DMS53 (cell line): ENCODE measurements around the gene DPP4.
"Not testable (repeated sequence)": the region's sequence is repeated elsewhere in the genome, so short reads cannot be mapped to it uniquely, and the experiment has no call there.

Experiments used
- DNase-seq: peaks from one replicate; lab custom pipeline; 2025; lab: John Stamatoyannopoulos, UW

The DPP4 gene

DNA sequence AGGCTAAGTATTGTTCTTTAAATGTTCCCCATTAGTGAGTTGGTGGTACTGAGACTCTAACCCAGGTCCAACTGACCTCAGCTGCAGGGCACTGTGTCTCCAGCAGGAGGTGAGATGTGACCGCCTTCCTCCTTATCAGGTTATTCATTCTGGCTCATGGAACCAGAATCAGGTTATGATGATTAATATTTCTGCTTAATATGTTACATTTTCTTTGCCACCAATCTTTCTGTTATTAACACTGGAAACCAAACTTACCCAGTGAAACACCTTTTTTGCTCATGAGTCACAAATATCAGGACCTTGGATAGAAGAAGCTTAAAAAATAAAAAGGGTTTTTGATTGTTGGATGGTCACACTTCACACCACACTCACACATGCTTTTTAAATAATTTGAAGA lies 85.4 kb downstream of the DPP4 start:
- DNase-seq = peak; percentile 26

- DNase-seq = no peak
Measured at GRCh38 chr2:161987311-161987710, 86.7 kb downstream of the DPP4 start.

- DNase-seq = no peak
Measured at GRCh38 chr2:161983866-161984265, 90.1 kb downstream of the DPP4 start.

DNA sequence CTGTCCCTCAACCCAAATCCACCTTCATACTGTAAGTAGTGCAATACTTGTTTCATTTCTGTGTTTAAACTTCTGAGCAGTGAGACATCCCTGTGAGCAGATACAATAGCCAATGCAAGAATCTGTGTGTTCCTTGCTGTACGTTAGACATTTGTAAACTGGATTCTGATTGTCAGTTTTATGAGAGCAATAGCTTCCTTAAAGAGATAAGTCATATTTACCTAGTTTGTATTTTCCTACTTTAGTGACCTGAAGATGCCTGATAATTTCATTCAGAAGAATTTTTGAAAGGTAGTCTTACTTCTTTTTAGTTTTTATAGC lies 90.7 kb downstream of the DPP4 start:
- no peak for DNase-seq

DNA sequence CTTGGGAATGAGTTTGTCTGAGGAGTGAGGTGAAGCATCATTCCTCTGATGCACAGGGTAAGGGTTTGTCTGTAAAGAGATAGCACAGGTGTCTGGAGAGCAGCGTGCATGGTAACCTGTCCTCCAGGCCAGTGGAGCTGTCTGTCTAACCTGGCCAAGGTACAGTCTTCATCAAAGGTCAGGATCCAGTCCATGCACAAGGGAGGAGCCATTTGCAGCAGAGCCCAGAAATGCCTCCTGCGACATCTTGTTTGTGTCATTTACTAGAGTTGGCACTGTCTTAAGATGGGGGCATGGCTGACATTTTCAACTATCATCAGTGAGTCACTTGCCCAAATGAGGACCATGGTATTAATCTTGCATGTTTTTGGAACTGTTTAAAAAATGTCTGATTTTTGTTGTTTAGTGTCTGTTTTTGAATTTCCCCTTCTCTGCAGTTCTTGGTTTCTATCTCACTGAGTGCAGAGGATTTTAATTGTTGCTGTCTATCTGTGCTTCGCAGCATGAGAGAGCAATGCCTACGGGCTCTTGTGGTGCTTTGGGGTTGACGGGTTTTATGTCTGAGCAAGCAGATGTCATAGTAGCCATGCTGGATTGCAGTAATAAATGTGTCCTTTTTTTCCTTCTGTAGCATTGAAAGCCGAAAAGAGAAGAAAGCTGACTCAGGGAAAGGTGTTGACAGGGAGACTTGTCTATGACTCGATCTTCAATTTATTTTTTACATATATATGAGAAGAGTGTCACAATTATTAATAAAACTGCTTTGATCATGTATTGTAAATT lies 91.3 kb downstream of the DPP4 start:
- no peak for DNase-seq

DNA sequence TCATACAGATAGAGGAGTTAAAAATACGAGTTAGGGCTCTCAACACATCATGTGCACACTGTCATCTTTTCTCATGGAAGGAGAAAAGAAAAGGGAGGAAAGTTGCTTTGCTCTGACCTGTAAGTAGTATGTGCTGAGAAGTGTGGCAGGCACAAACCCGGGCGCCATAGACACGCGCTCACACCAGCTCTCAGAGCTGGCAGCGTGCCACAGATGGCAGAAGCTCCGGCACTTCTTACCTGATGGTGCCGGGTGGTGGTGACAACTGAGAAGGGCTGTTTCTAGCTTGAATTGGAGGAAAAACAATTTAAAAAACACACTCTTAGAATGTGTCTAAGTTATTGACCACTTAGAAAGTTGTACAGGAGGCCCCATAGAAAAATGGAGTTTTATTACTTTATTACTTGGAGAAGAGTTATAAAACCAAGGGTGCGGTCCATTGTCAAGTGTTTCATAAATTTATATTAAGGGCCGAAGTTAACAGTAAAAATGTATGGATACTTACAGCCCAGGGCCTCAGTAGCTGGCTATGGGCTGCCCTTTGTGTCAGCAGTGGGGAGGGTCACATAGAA lies 92.2 kb downstream of the DPP4 start:
- no peak for DNase-seq

DNA sequence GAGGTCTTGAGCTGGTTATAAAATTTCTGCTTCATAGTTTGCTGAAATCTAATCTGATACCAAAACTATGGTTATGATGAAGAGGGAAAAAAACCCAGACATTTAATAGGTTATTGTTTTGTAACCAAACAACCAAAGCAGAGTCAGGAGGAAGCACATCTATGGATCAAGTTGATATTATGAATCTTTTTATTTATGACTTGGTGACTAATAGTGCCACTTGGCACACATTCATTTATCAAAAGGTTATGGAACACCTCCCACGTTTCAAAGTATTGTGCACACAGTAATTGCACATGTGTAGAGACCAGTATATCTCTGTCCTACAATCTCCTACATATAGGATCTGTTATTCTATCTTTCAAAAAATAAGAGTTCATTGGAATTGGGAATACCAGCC lies 93.0 kb downstream of the DPP4 start:
- no peak for DNase-seq

- no peak for DNase-seq
Measured at GRCh38 chr2:161979490-161979889, 94.5 kb downstream of the DPP4 start.

- not testable (repeated sequence) for DNase-seq
Measured at GRCh38 chr2:161977926-161978325, 96.1 kb downstream of the DPP4 start.

GRCh38 chr2:161976917-161977316 lies 97.1 kb downstream of the DPP4 start:
- no peak for DNase-seq

- DNase-seq = no peak
Measured at GRCh38 chr2:161976295-161976694, 97.7 kb downstream of the DPP4 start.

GRCh38 chr2:161975813-161976160 lies 98.2 kb downstream of the DPP4 start:
- no peak for DNase-seq

DNA sequence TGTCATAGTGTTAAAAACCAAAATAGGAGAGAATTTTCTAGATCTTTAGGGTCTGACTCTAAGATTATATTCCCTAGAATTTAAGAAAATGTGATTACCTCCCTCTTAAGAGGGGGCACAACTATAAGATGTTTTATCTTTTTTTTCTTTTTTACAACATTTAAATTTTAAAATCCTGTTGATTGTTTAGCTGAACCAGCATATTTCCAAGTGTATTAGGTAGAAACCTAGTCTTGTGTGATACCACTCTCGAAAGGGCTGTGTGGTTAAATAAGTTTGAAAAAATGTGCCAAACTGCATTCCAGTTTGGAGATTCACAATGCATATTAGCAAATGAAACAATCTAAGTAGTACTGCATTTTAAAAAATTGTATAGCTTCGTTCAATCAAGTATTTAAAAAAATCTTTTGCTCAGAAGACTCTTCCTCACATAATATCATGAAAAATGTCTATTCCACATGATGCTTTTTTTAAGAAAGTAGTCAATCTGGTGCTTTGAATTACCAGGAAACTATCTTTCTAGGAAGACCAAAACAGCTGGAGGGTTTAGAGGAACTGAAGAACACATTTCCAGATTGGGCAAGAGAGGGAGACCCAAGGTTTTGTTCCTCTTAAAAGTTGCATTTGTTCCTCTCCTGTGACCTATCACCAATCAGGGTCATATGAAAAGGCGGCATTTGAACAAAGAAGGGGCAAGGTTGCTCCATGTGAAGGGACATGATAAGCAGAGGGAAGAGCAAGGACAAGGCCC lies 98.8 kb downstream of the DPP4 start:
- no peak for DNase-seq

- DNase-seq = no peak
Measured at GRCh38 chr2:161974461-161974860, 99.6 kb downstream of the DPP4 start.

DNA sequence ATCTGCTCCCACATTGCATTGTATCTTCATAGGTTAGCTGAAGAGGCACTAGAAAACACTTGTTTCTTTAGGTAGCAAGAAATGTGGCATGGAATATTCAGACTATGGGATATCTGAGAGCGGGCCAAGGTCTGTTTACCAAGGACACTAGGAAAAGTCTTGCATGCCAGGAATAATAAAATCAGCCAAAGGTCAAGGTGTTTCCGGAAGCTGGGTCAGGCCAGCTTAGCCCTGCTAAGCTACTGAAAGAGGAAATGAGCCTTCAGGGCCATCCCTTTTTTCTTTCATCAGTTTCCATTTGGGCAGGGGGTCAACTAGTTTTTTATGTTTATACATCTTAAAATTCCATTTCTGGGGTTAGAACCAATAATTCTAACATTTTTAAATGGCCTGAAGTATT lies 101.1 kb downstream of the DPP4 start:
- DNase-seq = no peak

DNA sequence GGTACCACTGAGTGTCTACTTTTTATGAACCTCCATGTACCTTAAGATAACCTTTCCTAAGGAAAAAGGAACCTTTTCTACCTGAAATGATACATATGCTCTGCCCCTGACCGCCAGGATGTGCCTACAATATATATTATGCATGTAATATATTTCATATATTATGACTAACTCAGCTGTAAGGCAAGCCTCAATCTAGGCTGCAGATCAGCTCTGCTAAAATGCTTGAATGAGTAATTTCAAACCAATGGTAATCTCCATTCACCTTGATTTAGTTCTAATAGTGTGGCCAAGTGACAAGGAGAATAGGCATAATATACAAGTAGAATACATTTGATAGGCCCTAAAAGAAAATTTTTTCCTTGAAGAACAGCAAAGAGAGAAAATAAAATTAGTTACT lies 101.8 kb downstream of the DPP4 start:
- no peak for DNase-seq

- no peak for DNase-seq
Measured at GRCh38 chr2:161971551-161971950, 102.5 kb downstream of the DPP4 start.

GRCh38 chr2:161969159-161969558 lies 104.9 kb downstream of the DPP4 start:
- DNase-seq = no peak

- DNase-seq = no peak
Measured at GRCh38 chr2:161965994-161966393, 108.0 kb downstream of the DPP4 start.

- no peak for DNase-seq
Measured at GRCh38 chr2:161964160-161964559, 109.9 kb downstream of the DPP4 start.

DNA sequence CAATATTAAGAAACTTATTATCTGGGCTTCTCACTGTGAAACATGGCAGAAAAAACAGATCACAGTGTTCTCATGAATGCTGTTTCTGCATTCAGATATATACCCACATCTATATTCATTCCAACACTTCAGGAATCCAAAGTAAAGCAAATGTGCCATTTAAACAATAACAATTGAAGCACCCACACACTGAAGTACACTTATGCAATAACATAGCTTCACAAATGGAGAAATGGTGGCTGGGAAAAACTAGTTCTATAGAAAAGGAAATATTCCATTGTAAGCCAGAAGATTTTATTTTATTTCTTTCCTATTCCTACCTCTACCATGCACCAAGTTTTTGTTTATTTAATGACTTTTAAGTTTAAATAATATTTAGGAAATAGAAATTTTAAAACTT lies 111.9 kb downstream of the DPP4 start:
- no peak for DNase-seq

GRCh38 chr2:161961061-161961460 lies 113.0 kb downstream of the DPP4 start:
- no peak for DNase-seq

DNA sequence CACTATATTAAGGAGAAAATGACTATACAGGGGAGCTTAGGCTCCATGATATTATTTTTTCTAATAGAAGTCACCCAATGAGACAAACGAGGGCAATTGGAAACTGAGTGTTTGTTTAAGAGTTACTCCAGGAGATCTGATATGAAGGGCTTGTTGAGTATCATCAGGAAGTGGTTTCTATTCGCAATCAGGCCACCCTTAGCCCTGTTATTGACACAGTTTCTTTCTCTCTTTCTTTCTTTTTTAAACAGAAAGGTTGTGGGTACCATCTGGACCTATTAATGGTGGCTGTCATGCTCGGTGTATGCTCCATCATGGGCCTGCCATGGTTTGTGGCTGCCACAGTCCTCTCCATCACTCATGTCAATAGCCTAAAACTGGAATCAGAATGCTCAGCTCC lies 117.3 kb downstream of the DPP4 start:
- peak; percentile 83 for DNase-seq

GRCh38 chr2:161955211-161955610 lies 118.8 kb downstream of the DPP4 start:
- DNase-seq = no peak
